Activated B cell treated with CpG ODN at 0.5 μM for 24 hours (primary cell): ENCODE results near the gene LRRC28. TPM values are rescaled to one million over a fixed set of nuclear protein-coding genes. Genes with fewer than 3 reads are reported as not detected.

ENCODE experiments used
- ATAC-seq: fragments of 200-7000 bp; cut with Tn5 transposase; one replicate; pipeline ENCODE4 v1.10.0; 2021; ENCODE audit warnings: low read depth, mild to moderate bottlenecking, moderate library complexity
- CTCF ChIA-PET: fragments of 350-600 bp; sonication (Branson Sonifier 250); formaldehyde crosslinking; loops from one replicate; lab custom pipeline; 2021; ENCODE audit warnings: antibody characterized with exemption; lab: Charles Lee
- POLR2A ChIA-PET: fragments of 350-600 bp; sonication (Branson Sonifier 250); formaldehyde crosslinking; loops from one replicate; lab custom pipeline; 2021; ENCODE audit warnings: antibody characterized with exemption; lab: Charles Lee
- DNase-seq: peaks from one replicate; pipeline ENCODE4 v3.0.0; 2022
- H3K27ac Mint-ChIP-seq: one replicate; pipeline ENCODE4 v1.8.0; 2020; ENCODE audit warnings: mixed read lengths
- H3K27me3 Mint-ChIP-seq: one replicate; pipeline ENCODE4 v1.8.0; 2021; ENCODE audit warnings: mixed read lengths
- H3K36me3 Mint-ChIP-seq: one replicate; pipeline ENCODE4 v1.8.0; 2021; ENCODE audit warnings: low read depth, mixed read lengths
- H3K4me1 Mint-ChIP-seq: one replicate; pipeline ENCODE4 v1.8.0; 2021; ENCODE audit warnings: mixed read lengths
- H3K4me3 Mint-ChIP-seq: one replicate; pipeline ENCODE4 v1.8.0; 2020; ENCODE audit warnings: mild to moderate bottlenecking, mixed read lengths
- H3K9me3 Mint-ChIP-seq: one replicate; pipeline ENCODE4 v1.8.0; 2020; ENCODE audit warnings: mixed read lengths
- CTCF ChIP-seq: fragments of 200-600 bp; IDR thresholded peaks from one replicate; pipeline ENCODE4 v1.8.0; 2022; ENCODE audit warnings: antibody characterized with exemption, mild to moderate bottlenecking
- intact Hi-C: fragments of 100-400 bp; cut with micrococcal nuclease; formaldehyde crosslinking; loops from one replicate; pipeline ENCODE4 v1.15.1; 2024
- total RNA-seq: library from RNA; stranded (reverse); gene quantifications from 2 replicates; pipeline ENCODE4 v1.2.3, GENCODE V29; 2022

LRRC28 gene
- total RNA-seq, 1 donor from 2014 or later, result 21.2 TPM

DNA sequence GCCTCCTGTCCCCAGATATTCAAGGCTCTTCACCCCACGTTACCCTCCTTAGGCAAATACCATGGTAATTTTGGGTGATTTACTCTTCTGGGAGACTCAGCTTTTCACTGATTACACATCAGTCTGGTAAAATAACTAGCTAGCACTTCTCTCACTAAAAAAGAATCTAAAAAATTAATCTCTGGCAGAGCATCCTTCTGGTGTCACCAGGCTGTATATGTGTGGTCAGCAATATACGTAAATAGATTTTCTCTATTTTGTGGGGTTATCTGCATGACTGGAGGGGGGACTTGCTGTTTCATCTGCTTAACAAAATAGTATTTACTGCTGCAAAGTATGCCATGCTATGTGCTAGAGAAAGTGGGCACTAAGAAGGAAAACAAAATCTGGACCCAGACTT lies 45.1 kb downstream of the LRRC28 start:
- no peak overlapping the region for H3K4me3 Mint-ChIP-seq
- ATAC-seq (no peak), DNase-seq (no peak)
- intact Hi-C loops, result no loop called here
- peaks cover 24% of the 10 kb centered on the region for H3K4me1 Mint-ChIP-seq
- ChIA-PET POLR2A (no interaction called here), CTCF (interaction anchor here (1.2 kb wide), 1 partner anchor 408 kb away, joined by 6 read pairs; no protein-coding TSS in a partner anchor)
- no peak for TF ChIP-seq CTCF
- no peaks in the 10 kb centered on the region for H3K27me3 Mint-ChIP-seq
- H3K9me3 Mint-ChIP-seq, result peaks cover 4% of the 10 kb centered on the region
- no peak overlapping the region for H3K27ac Mint-ChIP-seq
- H3K36me3 Mint-ChIP-seq, result peaks cover 24% of the 10 kb centered on the region

- Mint-ChIP-seq H3K4me1 (no peaks in the 10 kb centered on the region), H3K27me3 (no peaks in the 10 kb centered on the region), H3K9me3 (no peaks in the 10 kb centered on the region), H3K4me3 (no peak overlapping the region), H3K27ac (no peak overlapping the region), H3K36me3 (peaks cover 3% of the 10 kb centered on the region)
- CTCF ChIA-PET, result no interaction called here
- no peak for TF ChIP-seq CTCF
- intact Hi-C loops, result no loop called here
- DNase-seq, result no peak
- ATAC-seq, result no peak
- POLR2A ChIA-PET, result no interaction called here
These were observed 52.6 kb downstream of the LRRC28 start for GRCh38 chr15:99303907-99304306.

- H3K4me3 Mint-ChIP-seq, result no peak overlapping the region
- peaks cover under 1% of the 10 kb centered on the region for H3K36me3 Mint-ChIP-seq
- intact Hi-C loops, result no loop called here
- H3K27me3 Mint-ChIP-seq, result no peaks in the 10 kb centered on the region
- H3K27ac Mint-ChIP-seq, result no peak overlapping the region
- no peak for TF ChIP-seq CTCF
- H3K9me3 Mint-ChIP-seq, result no peaks in the 10 kb centered on the region
- ATAC-seq (no peak), DNase-seq (no peak)
- CTCF ChIA-PET, result interaction anchor here (1.2 kb wide), 1 partner anchor 399 kb away, joined by 3 read pairs; no protein-coding TSS in a partner anchor
- no peaks in the 10 kb centered on the region for H3K4me1 Mint-ChIP-seq
- POLR2A ChIA-PET, result no interaction called here
These were observed 54.7 kb downstream of the LRRC28 start for GRCh38 chr15:99305761-99306505.

DNA sequence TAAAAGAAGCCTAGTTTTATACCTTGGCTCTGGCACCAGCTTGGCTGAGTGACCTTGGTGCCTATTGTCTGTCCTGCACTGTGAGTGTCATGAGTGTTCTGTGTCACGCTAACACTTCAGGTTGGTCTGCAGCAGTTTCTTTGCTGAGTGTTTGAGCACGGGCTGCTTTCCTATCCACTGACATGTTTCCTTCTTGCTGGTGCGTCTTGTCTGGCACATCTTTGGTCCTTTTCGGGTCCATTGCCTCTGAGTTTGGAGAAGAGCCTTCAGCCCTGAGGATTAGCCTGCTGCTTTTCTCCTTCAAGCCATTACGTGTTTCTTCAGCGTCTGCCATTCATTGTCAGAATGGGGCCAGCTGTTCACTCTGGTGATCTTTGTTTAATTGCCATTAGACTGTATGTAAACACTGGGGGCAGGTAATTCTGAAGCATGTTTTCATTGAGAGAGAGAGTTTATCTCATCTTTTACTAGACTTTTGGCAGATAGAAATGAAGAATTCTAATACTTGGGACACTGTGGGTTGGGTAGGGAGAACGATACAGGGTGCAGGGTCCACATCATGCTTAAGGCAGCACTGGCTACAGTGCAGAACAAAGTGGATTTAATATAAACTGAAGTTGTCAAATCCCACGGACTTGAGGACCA lies 55.5 kb downstream of the LRRC28 start:
- Mint-ChIP-seq H3K4me3 (no peak overlapping the region), H3K4me1 (no peaks in the 10 kb centered on the region), H3K9me3 (no peaks in the 10 kb centered on the region), H3K27me3 (no peaks in the 10 kb centered on the region), H3K36me3 (peaks cover 2% of the 10 kb centered on the region), H3K27ac (no peak overlapping the region)
- TF ChIP-seq CTCF, result no peak
- no peak for ATAC-seq
- no peak for DNase-seq
- ChIA-PET POLR2A (no interaction called here), CTCF (interaction anchor here (1.2 kb wide), 1 partner anchor 398 kb away, joined by 3 read pairs; no protein-coding TSS in a partner anchor)
- intact Hi-C loops, result no loop called here

DNA sequence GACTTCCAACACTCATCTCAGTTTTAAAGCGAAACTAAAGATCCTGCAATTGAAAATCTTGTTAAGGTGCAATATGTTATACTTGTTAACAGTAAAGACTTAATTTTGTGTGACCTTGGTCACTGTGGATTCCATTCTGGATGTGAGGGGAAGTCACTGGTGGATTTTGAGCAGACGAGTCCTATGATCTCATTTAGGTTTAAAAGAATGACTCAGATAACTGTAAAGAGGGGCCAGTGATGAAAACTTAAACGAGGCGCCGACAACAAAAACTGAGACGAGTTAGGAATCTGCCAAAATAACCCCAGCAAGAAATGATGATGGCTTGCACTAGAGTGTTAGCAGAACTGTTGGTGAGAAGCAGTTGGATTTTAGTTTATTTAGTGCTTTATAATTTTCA lies 56.5 kb downstream of the LRRC28 start:
- CTCF ChIA-PET, result interaction anchor here (1.2 kb wide), 1 partner anchor 397 kb away, joined by 3 read pairs; no protein-coding TSS in a partner anchor

More for the DNA sequence above, 56.5 kb downstream of the LRRC28 start:
- no peak for DNase-seq
- H3K36me3 Mint-ChIP-seq, result peaks cover 5% of the 10 kb centered on the region
- H3K4me1 Mint-ChIP-seq, result no peaks in the 10 kb centered on the region
- intact Hi-C loops, result no loop called here
- POLR2A ChIA-PET, result no interaction called here
- no peak for ATAC-seq
- no peak overlapping the region for H3K4me3 Mint-ChIP-seq
- no peak overlapping the region for H3K27ac Mint-ChIP-seq
- H3K27me3 Mint-ChIP-seq, result no peaks in the 10 kb centered on the region
- no peak for TF ChIP-seq CTCF
- peaks cover 2% of the 10 kb centered on the region for H3K9me3 Mint-ChIP-seq
